Measurements from ENCODE around the gene FRMD3.

FRMD3 gene

DNA sequence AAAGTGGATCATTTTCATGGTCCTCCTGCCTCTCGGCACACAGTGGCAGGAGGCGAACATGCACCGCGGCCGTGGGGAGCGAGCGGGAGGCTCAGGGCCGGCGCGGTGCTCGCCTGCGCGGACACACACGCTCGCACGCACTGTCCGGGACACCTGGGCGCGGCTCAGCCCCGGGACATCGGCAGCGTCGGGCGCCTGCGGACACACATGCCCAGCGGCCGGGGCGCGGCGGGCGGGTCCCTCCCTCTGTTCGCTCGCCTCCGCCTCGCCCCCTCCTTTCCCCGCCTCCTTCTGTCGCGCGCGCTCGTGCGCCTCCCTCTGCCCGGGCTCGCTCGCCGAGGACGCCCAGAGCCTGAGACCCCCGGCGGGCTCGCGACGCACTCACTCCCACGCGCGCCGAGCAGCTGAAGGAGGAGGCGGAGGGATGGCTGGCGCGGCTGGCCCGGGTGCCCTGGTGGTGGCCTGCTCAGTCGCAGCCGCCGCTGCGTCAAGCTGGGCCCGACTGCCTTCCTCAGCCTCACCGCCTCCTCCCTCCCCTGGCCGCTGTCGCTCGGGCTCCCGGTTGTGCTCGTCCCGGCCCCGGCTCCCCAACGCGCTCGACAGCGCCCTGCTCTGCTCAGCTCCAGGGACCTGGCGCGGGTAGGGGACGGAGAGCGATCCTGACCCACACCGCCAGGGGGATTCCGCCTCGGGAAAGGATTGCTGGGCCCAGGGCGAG lies at the start of gene FRMD3:
FRMD3 (minus strand) TSS at position 230 of the 718 bp plus-strand sequence; CDS start at position 60, 170 bp downstream.
- DNase-seq (ENCODE audit: low read depth): no peak

DNA sequence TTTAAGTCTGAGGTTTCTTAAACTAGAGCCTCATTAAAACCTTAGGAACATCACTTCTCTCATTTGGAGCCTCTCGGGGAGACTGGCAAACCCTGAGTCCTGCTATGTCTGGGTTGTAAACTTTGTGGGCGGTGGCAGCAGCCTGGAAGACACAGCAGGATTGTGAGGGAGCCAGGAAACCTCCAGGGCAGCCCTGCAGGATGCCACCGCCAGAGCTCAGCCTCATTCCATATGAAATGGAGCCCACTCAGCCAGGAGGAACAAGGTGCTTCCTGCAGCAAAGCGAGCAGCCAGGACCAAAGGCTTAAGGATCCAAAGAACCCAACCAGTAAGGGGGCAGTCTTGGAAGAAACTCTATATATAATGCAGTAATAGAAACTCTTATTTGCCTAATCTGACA lies 46.8 kb upstream of the FRMD3 start:
- DNase-seq (ENCODE audit: low read depth): no peak

DNA sequence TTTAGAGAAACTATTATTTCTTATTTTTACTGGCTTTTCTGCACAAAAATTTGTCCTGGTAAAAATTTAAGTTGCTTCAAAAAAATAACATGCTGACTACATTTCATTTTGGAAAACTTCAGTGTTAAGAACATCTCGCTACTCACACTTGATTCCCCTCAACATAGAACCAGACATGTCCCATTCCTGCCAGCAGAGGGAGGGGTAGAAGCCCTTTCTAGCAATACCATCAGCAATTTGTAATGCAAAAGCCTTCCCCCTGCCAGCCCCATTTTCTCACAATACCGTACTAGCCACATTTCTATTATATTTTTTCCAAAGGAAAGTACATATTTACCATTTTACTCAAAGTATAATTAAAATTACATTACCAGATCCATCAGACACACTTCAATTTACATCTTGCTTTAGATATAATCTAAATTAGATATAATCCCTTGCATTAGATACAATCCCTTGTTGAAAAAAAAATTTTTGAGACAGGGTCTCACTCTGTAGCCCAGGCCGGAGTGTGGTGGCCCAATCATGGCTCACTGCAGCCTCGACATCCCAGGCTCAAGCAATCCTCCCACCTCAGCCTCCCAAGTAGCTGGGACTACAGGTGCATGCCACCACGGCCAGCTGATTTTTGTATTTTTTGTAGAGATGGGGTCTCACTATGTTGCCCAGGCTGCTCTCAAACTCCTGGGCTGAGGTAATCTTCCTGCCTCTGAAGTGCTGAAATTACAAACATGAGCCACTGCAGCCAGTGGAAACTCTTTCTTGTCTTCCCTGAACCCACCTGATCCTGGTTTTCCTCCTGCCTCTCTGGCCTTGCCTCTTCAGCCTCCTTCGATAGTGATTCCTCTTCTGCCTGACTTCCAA lies 45.2 kb upstream of the FRMD3 start:
- DNase-seq (ENCODE audit: low read depth): peak; percentile 15

DNA sequence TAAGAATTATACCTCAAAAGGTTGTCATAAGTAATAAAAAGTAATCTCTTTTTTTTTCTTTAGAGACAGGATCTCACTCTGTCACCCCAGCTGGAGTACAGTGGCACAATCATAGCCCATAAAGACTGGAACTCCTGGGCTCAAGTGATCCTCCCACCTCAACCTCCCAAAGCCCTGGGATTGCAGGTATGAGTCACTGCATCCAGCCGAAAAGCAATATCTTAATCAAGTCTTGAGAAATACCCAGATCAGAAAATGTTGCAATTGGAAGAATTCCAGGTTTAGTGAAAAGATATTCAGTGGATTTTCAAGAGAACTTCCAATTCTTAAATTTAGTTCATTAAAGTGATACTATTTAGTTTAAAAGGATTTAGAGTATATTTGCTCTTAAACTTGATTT lies 43.8 kb upstream of the FRMD3 start:
- no peak for DNase-seq (ENCODE audit: low read depth)

DNA sequence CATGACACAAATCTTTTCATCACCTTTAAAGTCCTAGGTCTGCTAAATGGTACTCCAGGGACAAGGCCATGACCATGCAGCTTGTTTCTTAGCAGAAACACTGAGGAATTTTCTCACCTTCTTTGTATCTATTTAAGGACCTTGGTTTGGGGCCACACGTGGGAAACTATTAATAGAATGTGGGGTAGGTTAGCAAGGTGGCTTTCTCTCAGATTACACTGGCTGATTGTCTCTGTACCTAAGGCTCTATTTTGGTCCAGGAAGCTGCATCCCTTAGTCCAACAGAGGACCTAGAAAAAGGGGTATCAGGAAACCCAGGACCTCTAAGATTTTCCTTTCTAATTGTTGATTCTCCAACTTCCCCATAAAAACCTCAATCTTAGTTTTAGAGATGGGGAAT lies 36.3 kb upstream of the FRMD3 start:
- DNase-seq (ENCODE audit: low read depth): no peak

- no peak for DNase-seq (ENCODE audit: low read depth)
Observed at GRCh38 chr9:83572524-83572923, 34.3 kb upstream of the FRMD3 start.

GRCh38 chr9:83570359-83570758 lies 32.2 kb upstream of the FRMD3 start:
- no peak for DNase-seq (ENCODE audit: low read depth)

GRCh38 chr9:83569326-83569725 lies 31.1 kb upstream of the FRMD3 start:
- no peak for DNase-seq (ENCODE audit: low read depth)

DNA sequence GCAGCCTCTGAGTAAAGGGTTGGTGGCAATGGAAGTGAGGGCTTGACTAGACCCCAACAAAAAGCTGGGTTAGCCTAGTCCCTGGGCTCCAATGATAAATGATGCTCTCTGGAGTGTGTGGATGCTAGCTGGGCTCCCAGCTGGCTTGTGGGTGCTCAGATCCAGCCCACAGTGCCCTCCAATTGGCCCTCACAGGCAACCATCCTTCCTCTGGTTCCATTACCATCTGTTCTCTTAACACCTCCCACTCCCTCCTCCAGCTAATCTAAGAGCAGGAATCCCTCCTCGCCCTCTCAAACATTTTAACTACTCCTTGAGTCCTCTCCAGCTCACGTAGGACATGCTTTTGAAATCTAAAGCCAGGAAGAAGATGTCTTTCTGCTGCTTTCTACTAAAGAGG lies 25.2 kb upstream of the FRMD3 start:
- no peak for DNase-seq (ENCODE audit: low read depth)

DNA sequence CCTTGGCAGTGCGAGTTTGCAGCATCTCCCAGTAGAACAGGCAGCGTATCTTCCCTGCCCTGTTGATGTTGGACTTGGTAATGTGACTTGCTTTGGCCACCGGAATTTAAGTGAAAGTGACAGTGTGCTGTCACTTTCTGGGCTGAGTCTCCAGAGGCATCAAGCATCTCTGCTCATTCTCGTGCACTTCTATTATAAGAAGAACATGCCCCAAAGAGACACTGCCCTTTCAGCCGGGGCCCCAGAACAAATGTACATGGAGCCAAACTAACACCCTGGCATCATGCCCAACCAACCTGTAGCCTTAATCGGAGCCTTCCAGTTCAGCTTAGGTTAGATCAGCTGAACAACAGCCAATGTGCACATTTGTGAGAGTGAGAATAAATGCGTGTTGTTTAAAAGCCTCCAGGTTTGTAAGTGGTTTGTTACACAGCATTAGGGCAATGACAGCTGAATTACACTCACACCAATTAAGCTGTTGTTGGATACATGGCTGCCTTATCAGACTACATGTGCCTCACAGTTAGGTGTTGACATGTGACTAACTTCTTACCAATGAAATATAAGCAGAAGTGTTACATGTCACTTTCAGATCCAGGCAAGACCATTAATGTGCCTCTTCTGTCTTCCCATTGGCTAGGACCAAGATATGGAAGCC lies 22.1 kb upstream of the FRMD3 start:
- DNase-seq (ENCODE audit: low read depth): no peak

DNA sequence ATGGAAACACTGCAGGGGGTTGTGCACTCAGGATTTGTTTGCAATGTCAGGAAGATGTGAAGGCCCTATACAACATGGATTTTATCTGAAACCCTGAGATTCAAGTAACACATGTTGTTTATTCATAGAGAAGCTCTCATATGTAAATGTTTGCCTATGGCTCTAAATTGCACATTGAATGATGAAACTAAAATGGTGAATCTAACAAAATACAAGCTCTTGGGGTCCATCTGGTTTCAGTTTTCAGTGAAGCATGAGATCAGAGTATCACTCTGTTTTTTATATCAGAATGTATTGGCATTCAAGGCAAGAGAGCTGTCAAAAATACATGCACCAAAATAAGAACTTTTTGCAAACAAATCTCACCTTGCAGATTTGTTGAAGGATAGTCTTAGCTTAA lies 19.6 kb upstream of the FRMD3 start:
- no peak for DNase-seq (ENCODE audit: low read depth)

- DNase-seq (ENCODE audit: low read depth): no peak
Observed at GRCh38 chr9:83557317-83557716, 19.1 kb upstream of the FRMD3 start.

GRCh38 chr9:83554278-83554677 lies 16.1 kb upstream of the FRMD3 start:
- DNase-seq (ENCODE audit: low read depth): no peak

DNA sequence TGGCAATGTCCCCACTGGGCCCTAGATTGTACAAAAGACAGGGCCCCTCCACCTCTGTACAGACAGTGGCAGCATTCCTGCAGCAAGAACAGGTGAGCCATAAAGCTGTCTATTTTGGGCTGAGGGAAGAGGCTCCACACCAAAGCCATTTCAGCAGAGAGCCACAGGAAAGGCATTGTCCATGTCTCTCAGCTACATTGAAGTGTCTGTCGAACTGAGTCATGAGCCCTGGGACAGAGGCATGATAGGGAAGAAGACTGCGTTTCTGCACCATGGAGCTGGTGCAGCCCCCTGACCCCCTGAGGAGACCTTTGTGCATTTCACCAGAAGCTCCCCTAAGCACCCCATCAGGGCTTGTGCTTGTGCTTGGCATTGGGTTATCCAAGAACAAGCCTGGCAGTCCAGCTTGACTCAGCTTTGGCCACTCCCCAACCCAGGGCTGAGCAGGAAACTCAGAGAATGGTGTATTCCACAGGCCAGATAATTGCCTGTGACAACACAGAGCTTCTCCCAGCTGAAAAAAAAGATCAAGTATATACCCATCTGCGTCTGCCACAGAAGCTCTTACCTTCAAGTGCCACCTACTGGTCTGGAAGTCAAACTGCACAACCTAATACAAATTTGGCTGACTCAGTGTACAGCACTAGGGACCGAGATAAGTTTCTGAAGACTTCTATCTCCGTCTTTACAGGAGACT lies 5.9 kb upstream of the FRMD3 start:
- DNase-seq (ENCODE audit: low read depth): no peak

DNA sequence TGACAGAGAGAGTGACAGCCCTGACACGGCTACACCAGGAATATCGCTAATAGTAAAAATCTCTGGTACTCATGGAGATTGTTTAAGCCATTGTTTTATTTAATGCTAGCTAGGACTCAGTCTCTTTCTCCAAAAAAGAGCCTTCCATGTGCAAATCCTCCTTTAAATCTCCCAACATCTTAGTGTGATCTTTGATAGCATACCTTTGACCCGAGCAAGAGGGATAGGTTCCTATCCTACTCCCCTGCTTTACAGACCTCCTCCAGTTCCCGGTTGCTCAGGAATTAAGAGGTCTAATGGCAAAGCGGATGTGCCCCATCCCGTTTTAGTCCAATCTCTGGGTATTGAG lies 663 bp upstream of the FRMD3 start:
- no peak for DNase-seq (ENCODE audit: low read depth)

- no peak for DNase-seq (ENCODE audit: low read depth)
Observed at GRCh38 chr9:83537331-83538171, 650 bp downstream of the FRMD3 start.

DNA sequence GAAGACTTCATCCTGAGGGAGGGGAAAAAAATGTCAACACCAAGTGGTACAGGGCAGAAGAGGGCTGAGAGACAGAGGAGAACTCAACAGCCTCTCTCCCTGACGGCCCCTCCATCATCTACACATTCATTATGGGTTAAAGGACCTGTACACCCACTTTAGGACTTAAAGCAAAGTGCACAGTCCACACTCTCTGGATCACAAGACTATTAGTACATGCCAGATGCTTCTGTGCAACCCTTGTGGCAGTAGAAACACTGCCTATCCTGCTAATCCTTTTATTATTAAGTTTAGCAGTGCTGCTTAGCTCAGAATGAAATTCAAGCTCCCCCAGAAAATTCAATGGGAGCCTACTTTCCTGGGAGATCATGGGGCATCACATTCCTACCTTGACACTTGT lies 1.9 kb downstream of the FRMD3 start:
- DNase-seq (ENCODE audit: low read depth): no peak

- DNase-seq (ENCODE audit: low read depth): no peak
Observed at GRCh38 chr9:83535736-83536135, 2.5 kb downstream of the FRMD3 start.

DNA sequence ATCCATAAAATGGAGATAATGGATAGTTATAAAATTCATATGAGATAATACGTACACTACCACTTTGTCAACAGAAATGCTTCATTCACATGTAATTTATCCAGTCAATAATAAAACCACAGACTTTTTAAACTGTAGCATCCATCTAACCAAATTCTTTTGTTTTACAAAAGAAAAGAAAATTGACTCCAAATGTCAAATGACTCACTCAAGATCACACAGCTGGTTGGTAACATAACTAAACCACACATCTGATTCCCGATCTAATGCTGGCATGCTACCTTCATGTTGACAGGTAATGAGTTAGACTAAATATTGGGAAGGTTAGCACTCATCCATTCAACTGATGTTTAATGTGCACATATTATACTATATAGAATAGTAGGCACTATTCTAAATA lies 4.9 kb downstream of the FRMD3 start:
- no peak for DNase-seq (ENCODE audit: low read depth)

DNA sequence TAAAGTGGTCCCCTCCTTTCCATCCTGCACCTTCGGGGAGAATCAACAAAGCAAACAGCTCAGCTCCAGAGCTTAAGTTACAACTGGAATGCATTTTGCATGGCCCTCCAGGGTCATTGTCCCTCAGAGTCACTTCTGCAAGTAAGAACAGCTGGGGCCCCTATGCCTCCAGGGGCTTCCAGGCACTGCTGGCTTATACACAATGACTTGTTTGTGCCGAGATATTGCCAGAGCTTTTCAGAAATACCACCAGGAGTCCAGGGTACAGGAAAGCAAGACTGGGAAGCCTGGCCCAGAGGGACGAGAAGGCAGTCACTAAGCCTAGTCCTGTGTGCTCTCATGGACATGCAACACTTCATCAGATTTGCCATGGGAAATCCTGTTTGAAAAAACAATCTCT lies 11.3 kb downstream of the FRMD3 start:
- DNase-seq (ENCODE audit: low read depth): no peak

GRCh38 chr9:83526211-83526610 lies 12.0 kb downstream of the FRMD3 start:
- DNase-seq (ENCODE audit: low read depth): no peak

DNA sequence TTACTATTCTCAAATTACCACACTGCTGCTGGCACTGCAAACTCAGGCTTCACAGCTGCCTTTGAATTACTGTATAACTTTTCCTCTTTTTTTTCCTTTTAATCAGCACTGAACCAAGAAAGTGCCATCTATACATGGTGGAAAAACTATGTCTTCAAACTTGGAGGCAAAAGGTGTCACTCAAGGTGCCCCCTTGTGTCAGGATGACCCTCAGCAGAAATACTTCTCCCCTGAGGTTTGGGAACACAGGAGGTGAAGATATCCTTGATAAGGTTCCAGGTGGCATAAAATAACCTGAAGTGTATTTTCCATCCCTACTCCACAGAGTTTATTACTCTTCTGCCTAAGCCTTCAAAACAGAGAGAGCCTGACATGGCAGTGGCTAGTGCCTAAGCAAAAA lies 14.5 kb downstream of the FRMD3 start:
- no peak for DNase-seq (ENCODE audit: low read depth)

Measured in HS-27A (cell line).